WTC11 (cell line): ENCODE data around the gene RHPN2. TPM values are rescaled to one million over a fixed set of nuclear protein-coding genes. Genes with fewer than 3 reads are reported as not detected.

Experiments
- ATAC-seq: fragments of 200-7000 bp; cut with Tn5 transposase; 2 replicates; pipeline ENCODE4 v1.10.0; 2021; ENCODE audit warnings: mild to moderate bottlenecking, moderate library complexity
- CTCF ChIA-PET: fragments of 300-600 bp; sonication (Branson Sonifier 250); formaldehyde crosslinking; loops from one replicate; lab custom pipeline; 2021; ENCODE audit warnings: antibody characterized with exemption; lab: Charles Lee
- POLR2A ChIA-PET: fragments of 350-600 bp; sonication (Branson Sonifier 250); formaldehyde crosslinking; loops from one replicate; lab custom pipeline; 2021; ENCODE audit warnings: antibody characterized with exemption; lab: Charles Lee
- DNase-seq: peaks from one replicate; pipeline ENCODE4 v3.0.0; 2021; ENCODE audit warnings: low spot score
- H3K27ac Mint-ChIP-seq: 2 replicates; pipeline ENCODE4 v1.8.0; 2021; ENCODE audit warnings: mixed read lengths
- H3K27me3 Mint-ChIP-seq: 2 replicates; pipeline ENCODE4 v1.8.0; 2021; ENCODE audit warnings: low read depth, mild to moderate bottlenecking, moderate library complexity, mixed read lengths
- H3K36me3 Mint-ChIP-seq: 2 replicates; pipeline ENCODE4 v1.8.0; 2021; ENCODE audit warnings: mixed read lengths
- H3K4me1 Mint-ChIP-seq: 2 replicates; pipeline ENCODE4 v1.8.0; 2022; ENCODE audit warnings: mixed read lengths
- H3K4me3 Mint-ChIP-seq: 2 replicates; pipeline ENCODE4 v1.8.0; 2021; ENCODE audit warnings: mild to moderate bottlenecking, moderate library complexity, mixed read lengths
- H3K9me3 Mint-ChIP-seq: 2 replicates; pipeline ENCODE4 v1.8.0; 2021; ENCODE audit warnings: mixed read lengths
- CBFB ChIP-seq: sonication (generic); formaldehyde crosslinking; IDR thresholded peaks from 2 replicates; pipeline ENCODE4 v1.8.1; 2022; ENCODE audit warnings: mild to moderate bottlenecking, low read depth, missing genetic modification reagents
- FOXK1 ChIP-seq: sonication (generic); formaldehyde crosslinking; IDR thresholded peaks from 2 replicates; pipeline ENCODE4 v1.8.0; 2022; ENCODE audit warnings: mild to moderate bottlenecking, moderate library complexity, missing genetic modification reagents
- GABPB1 ChIP-seq: sonication (generic); formaldehyde crosslinking; IDR thresholded peaks from 2 replicates; pipeline ENCODE4 v1.8.1; 2023; ENCODE audit warnings: mild to moderate bottlenecking, missing genetic modification reagents
- JAZF1 ChIP-seq: fragments of 250-450 bp; sonication (Bioruptor Pico); IDR thresholded peaks from 2 replicates; pipeline ENCODE4 v1.9.0; 2021; ENCODE audit warnings: moderate library complexity, mild to moderate bottlenecking, inconsistent platforms
- JUN ChIP-seq: sonication (generic); formaldehyde crosslinking; IDR thresholded peaks from 2 replicates; pipeline ENCODE4 v1.8.0; 2023; ENCODE audit warnings: mild to moderate bottlenecking, missing genetic modification reagents
- KAT7 ChIP-seq: sonication (generic); formaldehyde crosslinking; IDR thresholded peaks from 2 replicates; pipeline ENCODE4 v1.8.1; 2023; ENCODE audit warnings: missing genetic modification reagents, mild to moderate bottlenecking, borderline replicate concordance
- MXD4 ChIP-seq: fragments of 250-450 bp; sonication (Bioruptor Pico); IDR thresholded peaks from 2 replicates; pipeline ENCODE4 v1.8.0; 2021; ENCODE audit warnings: mild to moderate bottlenecking, moderate library complexity, borderline replicate concordance
- NFE2L1 ChIP-seq: sonication (generic); formaldehyde crosslinking; IDR thresholded peaks from 2 replicates; pipeline ENCODE4 v1.8.1; 2023; ENCODE audit warnings: missing genetic modification reagents
- NFYB ChIP-seq: sonication (generic); formaldehyde crosslinking; conservative IDR thresholded peaks from 2 replicates; pipeline ENCODE4 v1.8.0; 2022; ENCODE audit warnings: low read depth, missing genetic modification reagents
- NR2C2 ChIP-seq: sonication (generic); formaldehyde crosslinking; IDR thresholded peaks from 2 replicates; pipeline ENCODE4 v1.8.0; 2022; ENCODE audit warnings: mild to moderate bottlenecking, missing genetic modification reagents
- OVOL2 ChIP-seq: fragments of 250-450 bp; sonication (Bioruptor Pico); IDR thresholded peaks from 2 replicates; pipeline ENCODE4 v1.9.0; 2021; ENCODE audit warnings: mild to moderate bottlenecking, borderline replicate concordance
- RELA ChIP-seq: sonication (generic); formaldehyde crosslinking; IDR thresholded peaks from 2 replicates; pipeline ENCODE4 v1.8.1; 2022; ENCODE audit warnings: missing genetic modification reagents, mild to moderate bottlenecking, borderline replicate concordance
- SMAD3 ChIP-seq: sonication (generic); formaldehyde crosslinking; IDR thresholded peaks from 2 replicates; pipeline ENCODE4 v1.8.0; 2022; ENCODE audit warnings: missing genetic modification reagents, mild to moderate bottlenecking, borderline replicate concordance
- SMAD4 ChIP-seq: sonication (generic); formaldehyde crosslinking; IDR thresholded peaks from 2 replicates; pipeline ENCODE4 v1.8.0; 2022; ENCODE audit warnings: mild to moderate bottlenecking, missing genetic modification reagents
- SP1 ChIP-seq: sonication (generic); formaldehyde crosslinking; conservative IDR thresholded peaks from 2 replicates; pipeline ENCODE4 v1.8.1; 2022; ENCODE audit warnings: missing genetic modification reagents
- TEAD1 ChIP-seq: sonication (generic); formaldehyde crosslinking; IDR thresholded peaks from 2 replicates; pipeline ENCODE4 v1.8.0; 2022; ENCODE audit warnings: mild to moderate bottlenecking, missing genetic modification reagents
- TEAD4 ChIP-seq: sonication (generic); formaldehyde crosslinking; IDR thresholded peaks from 2 replicates; pipeline ENCODE4 v1.8.0; 2022; ENCODE audit warnings: mild to moderate bottlenecking, missing genetic modification reagents
- TP53 ChIP-seq: sonication (generic); formaldehyde crosslinking; IDR thresholded peaks from 2 replicates; pipeline ENCODE4 v1.8.1; 2023; ENCODE audit warnings: mild to moderate bottlenecking, missing genetic modification reagents
- ZNF671 ChIP-seq: fragments of 250-450 bp; sonication (Bioruptor Pico); IDR thresholded peaks from 2 replicates; pipeline ENCODE4 v1.8.0; 2021; ENCODE audit warnings: mild to moderate bottlenecking
- total RNA-seq: library from RNA; stranded (reverse); gene quantifications from 3 replicates; pipeline ENCODE4 v1.2.3, GENCODE V29; 2021
- TF ChIP-seq, protein P1 (sequence below): sonication (generic); formaldehyde crosslinking; IDR thresholded peaks from 2 replicates; pipeline ENCODE4 v1.8.0; 2022; ENCODE audit warnings: mild to moderate bottlenecking, missing genetic modification reagents
- TF ChIP-seq, protein P2 (sequence below): sonication (generic); formaldehyde crosslinking; IDR thresholded peaks from 2 replicates; pipeline ENCODE4 v1.8.1; 2022; ENCODE audit warnings: low read depth, mild to moderate bottlenecking, moderate library complexity, missing genetic modification reagents, borderline replicate concordance
- TF ChIP-seq, protein P3 (sequence below): fragments of 250-450 bp; sonication (Bioruptor Pico); IDR thresholded peaks from 2 replicates; pipeline ENCODE4 v1.9.0; 2021; ENCODE audit warnings: mild to moderate bottlenecking, borderline replicate concordance
- TF ChIP-seq, protein P4 (sequence below): sonication (generic); formaldehyde crosslinking; IDR thresholded peaks from 2 replicates; pipeline ENCODE4 v1.8.1; 2023; ENCODE audit warnings: mild to moderate bottlenecking, missing genetic modification reagents

The RHPN2 gene
- total RNA-seq, 1 experiment from 2014 or later: 21.1 TPM

DNA sequence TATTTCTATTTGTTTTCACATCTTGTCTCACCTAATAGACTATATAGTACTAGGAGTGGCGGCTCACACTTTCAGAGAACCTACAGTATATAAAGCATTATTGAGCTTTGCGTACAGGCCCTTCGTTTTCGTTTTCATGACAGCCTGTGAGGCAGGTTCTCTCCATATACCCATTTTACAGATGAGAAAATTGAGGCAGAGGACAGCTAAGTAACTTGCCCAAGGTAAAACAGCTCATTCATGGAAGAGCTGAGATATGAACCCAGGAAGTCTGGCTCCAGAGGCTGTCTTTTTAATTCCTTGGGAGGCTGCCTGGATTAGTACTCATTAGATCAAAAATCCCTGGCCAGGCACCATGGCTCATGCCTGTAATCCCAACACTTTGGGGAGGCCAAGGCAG is 63.8 kb downstream of the RHPN2 start:
- DNase-seq (no peak), ATAC-seq (no peak)
- Mint-ChIP-seq H3K4me1 (peaks cover 5% of the 10 kb centered on the region), H3K36me3 (peaks cover 42% of the 10 kb centered on the region), H3K27me3 (no peaks in the 10 kb centered on the region), H3K4me3 (no peak overlapping the region), H3K27ac (no peak overlapping the region), H3K9me3 (no peaks in the 10 kb centered on the region)
- TF ChIP-seq KAT7 (CRISPR knock-in tag) (no peak), NFYB (CRISPR knock-in tag) (no peak), RELA (CRISPR knock-in tag) (no peak), OVOL2 (CRISPR knock-in tag) (no peak), FOXK1 (CRISPR knock-in tag) (no peak), GABPB1 (CRISPR knock-in tag) (no peak), TEAD1 (CRISPR knock-in tag) (no peak), NR2C2 (CRISPR knock-in tag) (no peak), CBFB (CRISPR knock-in tag) (no peak), NFE2L1 (CRISPR knock-in tag) (no peak), MXD4 (CRISPR knock-in tag) (no peak), SMAD4 (CRISPR knock-in tag) (no peak), ZNF671 (no peak), TP53 (no peak), TEAD4 (CRISPR knock-in tag) (no peak), SP1 (CRISPR knock-in tag) (no peak), SMAD3 (CRISPR knock-in tag) (no peak), JUN (CRISPR knock-in tag) (no peak)
- TF ChIP-seq, protein P1, sequence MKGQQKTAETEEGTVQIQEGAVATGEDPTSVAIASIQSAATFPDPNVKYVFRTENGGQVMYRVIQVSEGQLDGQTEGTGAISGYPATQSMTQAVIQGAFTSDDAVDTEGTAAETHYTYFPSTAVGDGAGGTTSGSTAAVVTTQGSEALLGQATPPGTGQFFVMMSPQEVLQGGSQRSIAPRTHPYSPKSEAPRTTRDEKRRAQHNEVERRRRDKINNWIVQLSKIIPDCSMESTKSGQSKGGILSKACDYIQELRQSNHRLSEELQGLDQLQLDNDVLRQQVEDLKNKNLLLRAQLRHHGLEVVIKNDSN (CRISPR knock-in tag): no peak
- POLR2A ChIA-PET: no interaction called here
- CTCF ChIA-PET: no interaction called here

GRCh38 chr19:33000510-33000909 is 64.2 kb downstream of the RHPN2 start:
- TF ChIP-seq, protein P2, sequence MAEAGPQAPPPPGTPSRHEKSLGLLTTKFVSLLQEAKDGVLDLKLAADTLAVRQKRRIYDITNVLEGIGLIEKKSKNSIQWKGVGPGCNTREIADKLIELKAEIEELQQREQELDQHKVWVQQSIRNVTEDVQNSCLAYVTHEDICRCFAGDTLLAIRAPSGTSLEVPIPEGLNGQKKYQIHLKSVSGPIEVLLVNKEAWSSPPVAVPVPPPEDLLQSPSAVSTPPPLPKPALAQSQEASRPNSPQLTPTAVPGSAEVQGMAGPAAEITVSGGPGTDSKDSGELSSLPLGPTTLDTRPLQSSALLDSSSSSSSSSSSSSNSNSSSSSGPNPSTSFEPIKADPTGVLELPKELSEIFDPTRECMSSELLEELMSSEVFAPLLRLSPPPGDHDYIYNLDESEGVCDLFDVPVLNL: no peak
- TF ChIP-seq NFE2L1 (CRISPR knock-in tag): no peak
- no peak for TF ChIP-seq JAZF1 (CRISPR knock-in tag)
- TF ChIP-seq, protein P3, sequence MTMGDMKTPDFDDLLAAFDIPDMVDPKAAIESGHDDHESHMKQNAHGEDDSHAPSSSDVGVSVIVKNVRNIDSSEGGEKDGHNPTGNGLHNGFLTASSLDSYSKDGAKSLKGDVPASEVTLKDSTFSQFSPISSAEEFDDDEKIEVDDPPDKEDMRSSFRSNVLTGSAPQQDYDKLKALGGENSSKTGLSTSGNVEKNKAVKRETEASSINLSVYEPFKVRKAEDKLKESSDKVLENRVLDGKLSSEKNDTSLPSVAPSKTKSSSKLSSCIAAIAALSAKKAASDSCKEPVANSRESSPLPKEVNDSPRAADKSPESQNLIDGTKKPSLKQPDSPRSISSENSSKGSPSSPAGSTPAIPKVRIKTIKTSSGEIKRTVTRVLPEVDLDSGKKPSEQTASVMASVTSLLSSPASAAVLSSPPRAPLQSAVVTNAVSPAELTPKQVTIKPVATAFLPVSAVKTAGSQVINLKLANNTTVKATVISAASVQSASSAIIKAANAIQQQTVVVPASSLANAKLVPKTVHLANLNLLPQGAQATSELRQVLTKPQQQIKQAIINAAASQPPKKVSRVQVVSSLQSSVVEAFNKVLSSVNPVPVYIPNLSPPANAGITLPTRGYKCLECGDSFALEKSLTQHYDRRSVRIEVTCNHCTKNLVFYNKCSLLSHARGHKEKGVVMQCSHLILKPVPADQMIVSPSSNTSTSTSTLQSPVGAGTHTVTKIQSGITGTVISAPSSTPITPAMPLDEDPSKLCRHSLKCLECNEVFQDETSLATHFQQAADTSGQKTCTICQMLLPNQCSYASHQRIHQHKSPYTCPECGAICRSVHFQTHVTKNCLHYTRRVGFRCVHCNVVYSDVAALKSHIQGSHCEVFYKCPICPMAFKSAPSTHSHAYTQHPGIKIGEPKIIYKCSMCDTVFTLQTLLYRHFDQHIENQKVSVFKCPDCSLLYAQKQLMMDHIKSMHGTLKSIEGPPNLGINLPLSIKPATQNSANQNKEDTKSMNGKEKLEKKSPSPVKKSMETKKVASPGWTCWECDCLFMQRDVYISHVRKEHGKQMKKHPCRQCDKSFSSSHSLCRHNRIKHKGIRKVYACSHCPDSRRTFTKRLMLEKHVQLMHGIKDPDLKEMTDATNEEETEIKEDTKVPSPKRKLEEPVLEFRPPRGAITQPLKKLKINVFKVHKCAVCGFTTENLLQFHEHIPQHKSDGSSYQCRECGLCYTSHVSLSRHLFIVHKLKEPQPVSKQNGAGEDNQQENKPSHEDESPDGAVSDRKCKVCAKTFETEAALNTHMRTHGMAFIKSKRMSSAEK: no peak
- TF ChIP-seq SP1 (CRISPR knock-in tag): no peak
- TF ChIP-seq, protein P4, sequence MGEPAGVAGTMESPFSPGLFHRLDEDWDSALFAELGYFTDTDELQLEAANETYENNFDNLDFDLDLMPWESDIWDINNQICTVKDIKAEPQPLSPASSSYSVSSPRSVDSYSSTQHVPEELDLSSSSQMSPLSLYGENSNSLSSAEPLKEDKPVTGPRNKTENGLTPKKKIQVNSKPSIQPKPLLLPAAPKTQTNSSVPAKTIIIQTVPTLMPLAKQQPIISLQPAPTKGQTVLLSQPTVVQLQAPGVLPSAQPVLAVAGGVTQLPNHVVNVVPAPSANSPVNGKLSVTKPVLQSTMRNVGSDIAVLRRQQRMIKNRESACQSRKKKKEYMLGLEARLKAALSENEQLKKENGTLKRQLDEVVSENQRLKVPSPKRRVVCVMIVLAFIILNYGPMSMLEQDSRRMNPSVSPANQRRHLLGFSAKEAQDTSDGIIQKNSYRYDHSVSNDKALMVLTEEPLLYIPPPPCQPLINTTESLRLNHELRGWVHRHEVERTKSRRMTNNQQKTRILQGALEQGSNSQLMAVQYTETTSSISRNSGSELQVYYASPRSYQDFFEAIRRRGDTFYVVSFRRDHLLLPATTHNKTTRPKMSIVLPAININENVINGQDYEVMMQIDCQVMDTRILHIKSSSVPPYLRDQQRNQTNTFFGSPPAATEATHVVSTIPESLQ: no peak
- TF ChIP-seq CBFB (CRISPR knock-in tag): no peak
- POLR2A ChIA-PET: no interaction called here

More at GRCh38 chr19:33000510-33000909, 64.2 kb downstream of the RHPN2 start:
- no peak for ATAC-seq
- Mint-ChIP-seq H3K36me3 (peaks cover 44% of the 10 kb centered on the region), H3K27me3 (no peaks in the 10 kb centered on the region), H3K4me1 (peaks cover 3% of the 10 kb centered on the region), H3K4me3 (no peak overlapping the region), H3K27ac (peak overlapping the region; percentile 69), H3K9me3 (no peaks in the 10 kb centered on the region)
- CTCF ChIA-PET: no interaction called here
- no peak for DNase-seq
